RPMI7951 (cell line): Measurements from ENCODE around the gene GABRA6. TPM values are rescaled to one million over a fixed set of nuclear protein-coding genes. Genes with fewer than 3 reads are reported as not detected.

ENCODE experiments used
- total RNA-seq: library from RNA; depleted of rRNA; stranded (reverse); fragments of >200 nt; shearing (Covaris generic); gene quantifications from 2 replicates; pipeline ENCODE4 v1.2.3, GENCODE V29; 2014; rRNA removed

GABRA6 gene
- total RNA-seq, 1 experiment from 2014 or later, result not detected

Other genes with a start within 250 kb of the GABRA6 start
- not detected in 2 replicates for gene GABRB2, start 139.0 kb upstream of the GABRA6 start, total RNA-seq
- not detected in 2 replicates for gene GABRA1, start 162.4 kb downstream of the GABRA6 start, total RNA-seq